DMS53 (cell line): ENCODE results near the gene KCNQ4.
A peak's percentile ranks its signal among the peaks of the same experiment; 100 is the strongest.

ENCODE experiments used
- DNase-seq: peaks from one replicate; lab custom pipeline; 2025; lab: John Stamatoyannopoulos, UW

The KCNQ4 gene

GRCh38 chr1:40861224-40862003 lies 77.8 kb downstream of the KCNQ4 start:
- peak; percentile 70 for DNase-seq

GRCh38 chr1:40862008-40862863 lies 78.6 kb downstream of the KCNQ4 start, which contains the start of gene CITED4:
TSS of gene CITED4 (minus strand) at chr1:40862363. CDS start at chr1:40862127, 236 bp downstream.
- DNase-seq, result peak; percentile 97

- peak; percentile 94 for DNase-seq
Observed at GRCh38 chr1:40868051-40868723, 84.6 kb downstream of the KCNQ4 start.

DNA sequence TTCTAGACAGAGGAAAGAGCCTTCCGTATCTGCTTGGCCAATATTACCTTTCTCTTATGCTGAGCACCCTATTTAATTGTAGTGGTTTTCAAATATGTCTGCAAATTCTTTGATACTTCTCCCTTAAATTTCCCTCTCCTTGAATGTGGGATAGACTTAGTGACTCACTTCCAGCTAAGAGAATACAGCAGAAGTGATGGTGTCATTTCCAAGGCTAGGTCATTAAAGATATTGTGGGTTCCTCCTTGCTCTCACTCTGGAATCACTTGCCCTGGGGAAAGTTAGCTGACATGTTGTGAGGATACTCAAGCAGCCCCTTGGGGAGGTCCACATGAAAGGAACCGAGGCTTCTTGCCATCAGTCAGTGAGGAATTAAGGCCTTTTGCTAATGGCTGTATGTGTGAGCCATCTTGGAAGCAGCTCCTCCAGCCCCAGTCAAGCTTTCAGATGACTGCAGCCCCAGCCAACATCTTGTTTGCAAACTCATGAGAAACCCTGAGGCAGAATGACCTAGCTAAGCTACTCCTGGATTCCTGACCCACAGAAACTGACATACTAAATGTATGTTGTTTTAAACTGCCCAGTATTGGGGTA lies 86.6 kb downstream of the KCNQ4 start:
- no peak for DNase-seq

DNA sequence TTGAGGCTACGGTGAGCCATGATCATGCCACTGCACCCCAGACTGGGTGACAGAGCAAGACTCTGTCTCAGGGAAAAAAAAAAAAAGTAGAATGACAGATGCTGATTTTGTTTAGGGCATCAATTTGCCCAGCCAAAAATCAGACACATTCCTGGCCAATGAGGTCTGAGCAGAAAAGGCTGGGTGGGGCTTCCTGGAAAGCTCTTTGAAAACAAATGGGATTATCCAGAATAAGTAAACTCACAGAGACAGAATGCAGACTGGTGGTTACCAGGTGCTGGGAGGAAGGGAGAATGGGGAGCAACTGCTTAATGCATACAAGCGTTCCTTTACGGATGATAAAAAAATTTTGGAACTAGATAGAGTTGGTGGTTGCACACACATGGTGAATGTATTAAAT lies 88.7 kb downstream of the KCNQ4 start:
- DNase-seq, result no peak

DNA sequence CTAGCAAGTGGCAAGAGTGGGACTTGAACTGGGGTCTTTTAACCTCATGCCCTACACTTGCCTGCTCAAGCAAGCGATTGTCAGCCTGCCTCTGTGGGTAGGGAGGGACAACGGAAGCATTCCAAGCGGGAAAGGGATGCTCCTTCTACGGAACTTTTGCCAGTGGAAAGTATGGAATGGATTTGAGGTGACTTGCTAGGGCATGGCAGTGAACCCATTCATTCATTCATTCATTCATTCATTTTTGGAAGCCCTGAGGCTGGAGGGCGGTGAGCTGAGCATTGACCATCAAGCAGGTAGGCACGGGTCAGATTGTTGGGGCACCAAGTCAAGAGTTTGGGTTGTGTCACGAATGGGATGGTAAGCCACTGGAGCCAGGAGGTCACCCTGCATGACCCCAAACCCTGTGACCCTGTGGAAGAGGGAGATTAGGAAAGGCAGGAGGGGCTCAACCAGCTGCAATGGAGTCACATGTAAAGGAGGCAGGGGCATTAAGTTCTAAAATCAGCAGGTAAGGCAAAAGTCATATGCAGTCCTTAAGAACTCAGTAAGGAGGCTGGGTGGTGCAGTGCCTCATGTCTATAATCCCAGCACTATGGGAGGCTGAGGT lies 90.4 kb downstream of the KCNQ4 start:
- no peak for DNase-seq

GRCh38 chr1:40876436-40876761 lies 92.8 kb downstream of the KCNQ4 start:
- DNase-seq, result no peak

DNA sequence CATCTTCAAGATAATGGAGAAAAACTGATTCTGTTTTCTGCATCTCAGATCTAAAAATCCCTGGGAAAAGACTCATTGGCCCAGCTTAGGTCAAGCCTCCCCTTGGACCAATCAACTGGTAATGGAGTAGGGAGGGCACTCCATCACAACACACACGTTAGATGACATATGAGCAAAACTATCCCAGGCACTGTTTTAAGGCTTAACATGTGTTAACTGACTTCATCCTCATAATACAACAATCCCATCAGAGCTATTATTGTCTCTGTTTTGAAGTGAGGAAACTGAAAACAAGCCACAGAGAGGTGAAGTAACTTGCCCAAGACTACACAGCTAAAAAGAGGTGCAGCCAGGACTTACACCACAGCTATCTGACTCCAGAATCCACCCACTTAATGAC lies 93.3 kb downstream of the KCNQ4 start:
- DNase-seq, result no peak

DNA sequence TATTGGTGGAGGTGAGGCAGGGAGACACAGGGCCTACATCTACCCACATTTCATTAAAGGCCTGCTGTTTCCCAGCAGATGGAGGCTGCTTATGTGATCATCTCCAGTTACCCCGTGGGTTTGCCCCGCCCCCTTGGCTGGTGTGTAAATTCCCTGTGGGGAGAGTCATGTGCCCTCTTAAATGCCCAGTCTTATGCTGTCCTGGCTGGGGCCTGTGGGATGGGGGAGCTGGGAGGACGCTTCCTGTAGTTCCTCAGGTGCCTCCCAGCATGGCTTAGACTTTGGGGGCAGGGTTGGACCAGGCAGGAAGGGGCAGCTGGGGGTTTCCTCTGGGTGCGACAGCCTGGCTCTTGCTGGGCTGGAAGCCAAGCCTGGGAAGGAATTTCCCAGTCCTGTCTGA lies 94.1 kb downstream of the KCNQ4 start:
- DNase-seq, result peak; percentile 55

GRCh38 chr1:40878906-40879305 lies 95.3 kb downstream of the KCNQ4 start:
- DNase-seq, result no peak

- DNase-seq, result no peak
Observed at GRCh38 chr1:40879482-40880175, 96.0 kb downstream of the KCNQ4 start.

DNA sequence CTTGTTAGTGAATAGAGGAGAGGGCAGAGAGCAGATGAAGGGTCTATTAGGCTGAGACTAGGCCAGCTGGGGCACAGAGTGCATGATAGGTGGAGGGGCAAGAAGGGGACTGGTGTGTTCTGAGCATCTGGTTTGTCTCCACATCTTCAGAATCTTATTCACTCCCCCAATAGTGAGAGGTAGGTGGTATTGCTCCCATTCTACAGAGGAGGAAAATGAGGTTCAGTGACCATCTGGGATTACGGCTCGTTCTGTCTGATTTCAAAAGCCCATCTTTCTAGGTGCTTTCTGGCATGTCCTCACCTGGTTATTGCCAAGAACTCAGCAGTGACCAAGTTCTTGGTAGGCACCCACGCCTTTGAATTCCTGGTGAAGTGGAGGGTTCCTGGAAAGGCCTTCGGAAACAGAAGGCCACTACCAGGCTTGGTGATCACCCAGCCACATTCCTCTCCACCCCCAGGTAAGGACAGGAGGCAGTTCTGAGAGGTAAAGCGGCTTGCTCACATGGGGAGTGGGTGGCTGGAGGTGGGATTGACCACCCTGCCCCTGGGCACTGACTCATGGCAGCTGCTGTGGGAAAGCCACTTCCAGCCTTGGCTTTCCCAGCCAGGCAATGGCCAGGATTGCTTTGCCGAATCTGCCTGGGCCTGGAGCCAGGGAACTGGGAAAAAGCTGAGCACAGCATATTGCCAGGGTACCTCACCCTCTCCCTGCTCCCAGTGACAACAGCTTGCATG lies 97.4 kb downstream of the KCNQ4 start:
- DNase-seq, result no peak

- no peak for DNase-seq
Observed at GRCh38 chr1:40884055-40884795, 100.6 kb downstream of the KCNQ4 start.

DNA sequence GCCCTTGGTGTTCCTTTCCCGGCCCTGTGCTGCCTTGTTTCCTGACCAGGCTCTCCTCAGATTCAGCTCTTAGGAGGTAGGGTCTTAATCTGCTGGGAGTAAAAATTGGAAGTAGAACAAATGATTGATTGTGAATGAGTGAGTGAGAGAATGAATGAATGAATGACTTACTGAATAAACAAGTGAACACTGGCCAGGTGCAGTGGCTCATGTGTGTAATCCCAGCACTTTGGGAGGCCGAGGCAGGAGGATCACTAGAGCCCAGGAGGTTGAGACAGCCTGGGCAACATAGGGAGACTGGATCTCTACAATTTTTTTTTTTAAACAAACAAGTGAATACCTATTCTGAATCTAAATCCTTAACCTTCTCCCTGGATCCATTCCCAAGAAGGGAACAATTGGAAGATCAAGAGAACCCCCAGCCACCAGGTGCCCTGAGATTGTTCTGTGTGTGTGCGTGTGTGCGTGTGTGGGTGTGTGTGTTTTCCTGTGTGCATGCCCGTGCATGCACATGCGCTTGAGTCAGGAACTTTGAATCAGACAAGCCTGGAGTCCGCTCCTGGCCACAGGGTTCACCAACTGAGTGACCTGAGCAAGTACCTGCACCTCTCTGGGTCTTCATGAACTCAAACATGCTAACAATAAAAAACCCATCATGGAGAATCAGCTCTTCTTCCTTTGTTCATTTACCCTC lies 102.9 kb downstream of the KCNQ4 start:
- no peak for DNase-seq

- no peak for DNase-seq
Observed at GRCh38 chr1:40887012-40887378, 103.4 kb downstream of the KCNQ4 start.

GRCh38 chr1:40887652-40888051 lies 104.1 kb downstream of the KCNQ4 start:
- DNase-seq, result no peak
